CD4-positive, alpha-beta T cell treated with Interleukin-17A for 4 hours (primary cell): ENCODE data around the gene IFIT2.
"Not testable (repeated sequence)": the region's sequence is repeated elsewhere in the genome, so short reads cannot be mapped to it uniquely, and the experiment has no call there.

Experiments
- DNase-seq: peaks from one replicate; pipeline ENCODE4 v3.0.0-alpha.2; 2020; ENCODE audit warnings: mixed read lengths

IFIT2 gene

GRCh38 chr10:89343089-89343767 lies 41.4 kb downstream of the IFIT2 start:
- no peak for DNase-seq

- no peak for DNase-seq
These were observed 42.3 kb downstream of the IFIT2 start for GRCh38 chr10:89344156-89344555.

- no peak for DNase-seq
These were observed 43.6 kb downstream of the IFIT2 start for GRCh38 chr10:89345367-89346000.

- no peak for DNase-seq
These were observed 44.8 kb downstream of the IFIT2 start for GRCh38 chr10:89346405-89347254.

GRCh38 chr10:89347701-89348457 lies 46.0 kb downstream of the IFIT2 start:
- DNase-seq = no peak

- DNase-seq = no peak
These were observed 46.6 kb downstream of the IFIT2 start for GRCh38 chr10:89348481-89348880.

- DNase-seq = no peak
These were observed 47.1 kb downstream of the IFIT2 start for GRCh38 chr10:89348975-89349374.

GRCh38 chr10:89350631-89351315 lies 48.9 kb downstream of the IFIT2 start:
- DNase-seq = not testable (repeated sequence)

- DNase-seq = no peak
These were observed 49.5 kb downstream of the IFIT2 start for GRCh38 chr10:89351412-89351779.

- no peak for DNase-seq
These were observed 50.1 kb downstream of the IFIT2 start for GRCh38 chr10:89351780-89352597.

- DNase-seq = no peak
These were observed 51.0 kb downstream of the IFIT2 start for GRCh38 chr10:89352802-89353201.

- DNase-seq = no peak
These were observed 53.6 kb downstream of the IFIT2 start for GRCh38 chr10:89355394-89355931.

- DNase-seq = no peak
These were observed 55.2 kb downstream of the IFIT2 start for GRCh38 chr10:89357096-89357495.

- no peak for DNase-seq
These were observed 56.1 kb downstream of the IFIT2 start for GRCh38 chr10:89357975-89358374.
